GM19239 (cell line): ENCODE results near the gene EPHA8.

ENCODE experiments used
- DNase-seq: peaks from one replicate; pipeline ENCODE4 v3.0.0; 2011; ENCODE audit warnings: low spot score; ENCODE audit not compliant: insufficient read length
- FAIRE-seq: peaks from 2 replicates; lab custom pipeline; 2011; peaks lifted over from hg19 to GRCh38; lab: Jason Lieb, UNC

EPHA8 gene

DNA sequence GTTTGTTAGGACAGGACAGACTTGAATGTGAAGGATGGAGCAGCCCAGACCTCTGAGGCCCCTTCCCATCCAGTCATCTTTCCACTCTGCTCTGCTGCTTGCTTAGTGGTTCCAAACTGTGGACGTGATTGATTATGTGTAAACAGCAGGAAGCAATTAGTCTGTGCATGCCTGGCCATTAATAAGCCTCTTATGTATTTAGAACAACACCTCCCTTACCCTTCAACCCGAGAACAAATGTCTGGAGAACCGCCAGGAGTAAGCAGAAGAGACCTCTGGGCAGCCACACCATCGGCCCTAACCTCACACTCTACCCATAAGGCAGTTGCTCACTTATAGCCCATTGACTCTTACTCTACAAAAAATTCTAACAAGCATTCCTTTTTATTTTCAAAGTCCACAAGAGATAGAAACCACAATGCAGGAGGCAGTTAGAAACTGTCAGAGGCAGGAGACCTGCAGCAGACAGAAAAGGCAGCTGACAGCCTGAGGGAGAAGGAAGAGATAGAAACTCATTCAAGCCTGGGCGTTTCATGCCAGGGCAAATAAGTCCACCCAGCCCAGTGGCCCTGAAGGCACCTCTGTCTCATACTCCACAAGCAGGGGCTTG, 5.8 kb upstream of the EPHA8 start:
- DNase-seq (no peak), FAIRE-seq (no peak)

DNA sequence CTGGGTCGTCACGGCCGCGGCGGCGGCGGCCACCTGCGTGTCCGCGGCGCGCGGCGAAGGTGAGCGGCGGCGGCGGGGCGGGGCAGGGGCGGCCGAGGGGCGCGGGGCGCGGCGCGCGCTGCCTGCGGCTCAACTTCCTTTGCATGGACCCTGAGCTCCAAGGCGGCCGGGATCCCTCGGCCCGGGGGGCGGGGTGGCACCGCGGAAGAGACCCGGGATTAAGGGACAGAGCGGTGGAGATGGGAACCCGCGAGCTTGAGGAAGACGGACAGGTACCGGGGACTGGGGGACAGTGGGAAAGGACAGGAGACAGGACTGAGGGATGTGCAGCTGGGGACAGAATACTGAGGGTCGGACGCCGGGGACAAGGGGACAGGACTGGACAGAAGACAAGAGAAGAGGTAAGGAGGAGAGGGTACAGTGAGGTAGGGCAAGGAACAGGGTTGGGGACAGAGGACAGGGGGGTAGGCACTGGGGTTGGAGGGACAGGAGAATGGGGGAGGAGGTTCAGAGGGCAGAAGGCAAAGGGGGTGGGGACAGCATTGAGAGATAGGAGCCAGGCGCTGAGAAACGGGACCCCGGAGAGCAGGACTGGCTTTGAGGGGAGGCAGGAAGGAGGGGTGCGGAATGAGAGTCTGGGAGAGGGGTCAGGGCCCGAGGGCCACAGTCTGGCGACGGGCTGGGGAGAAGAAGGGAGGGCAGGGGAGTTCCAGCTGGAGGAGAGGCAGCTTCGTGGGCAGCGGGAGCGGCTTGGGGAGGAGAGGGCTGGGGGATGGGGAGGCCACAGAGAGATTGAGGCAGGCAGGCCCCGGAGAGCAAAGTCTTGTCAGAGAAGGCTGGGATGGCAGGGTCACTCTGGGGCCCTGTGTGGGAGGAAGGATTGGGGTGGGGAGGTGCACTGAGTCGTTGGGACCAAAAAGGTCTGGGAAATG, 648 bp downstream of the EPHA8 start:
- FAIRE-seq: no peak
- no peak for DNase-seq

DNA sequence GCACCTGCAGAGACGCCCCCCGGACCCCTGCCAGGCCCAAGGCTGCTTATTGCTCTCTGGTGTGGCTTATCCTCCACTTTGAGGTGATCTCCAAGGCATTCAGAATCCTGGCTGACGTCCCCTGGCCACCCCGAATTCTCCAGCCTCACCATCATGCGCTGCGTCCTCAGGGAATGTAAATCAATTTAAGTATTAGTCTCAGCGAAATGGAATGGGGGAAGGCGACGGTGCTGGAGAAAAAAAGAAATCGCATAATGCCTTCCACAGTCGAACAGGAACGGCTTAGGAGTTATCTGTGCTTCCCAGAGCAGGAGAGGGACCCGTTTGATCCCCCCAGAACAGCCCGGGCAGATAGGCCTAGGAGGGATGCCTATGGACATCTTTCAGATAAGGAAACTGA, 2.9 kb downstream of the EPHA8 start:
- no peak for FAIRE-seq
- no peak for DNase-seq

DNA sequence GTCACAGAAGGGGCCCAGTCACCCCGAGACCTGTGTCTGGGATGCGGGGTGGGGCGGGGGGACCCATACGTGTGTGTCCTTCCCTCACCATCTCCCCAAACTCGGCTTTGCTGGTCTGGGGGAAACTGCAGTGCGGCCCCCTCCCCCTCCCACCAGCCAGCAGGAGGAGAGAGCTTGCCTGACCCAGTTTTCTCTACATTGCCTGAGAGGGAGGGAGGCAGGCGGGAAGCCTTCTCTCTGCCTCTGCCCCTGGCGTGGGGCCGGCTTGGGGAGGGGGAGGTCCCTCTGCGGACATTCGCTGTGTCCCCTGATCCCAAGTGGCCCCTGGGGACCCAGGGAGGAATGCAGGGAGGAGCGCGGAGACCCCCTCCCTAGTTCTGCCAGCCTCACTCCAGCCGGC, 3.9 kb downstream of the EPHA8 start:
- FAIRE-seq (no peak), DNase-seq (no peak)

DNA sequence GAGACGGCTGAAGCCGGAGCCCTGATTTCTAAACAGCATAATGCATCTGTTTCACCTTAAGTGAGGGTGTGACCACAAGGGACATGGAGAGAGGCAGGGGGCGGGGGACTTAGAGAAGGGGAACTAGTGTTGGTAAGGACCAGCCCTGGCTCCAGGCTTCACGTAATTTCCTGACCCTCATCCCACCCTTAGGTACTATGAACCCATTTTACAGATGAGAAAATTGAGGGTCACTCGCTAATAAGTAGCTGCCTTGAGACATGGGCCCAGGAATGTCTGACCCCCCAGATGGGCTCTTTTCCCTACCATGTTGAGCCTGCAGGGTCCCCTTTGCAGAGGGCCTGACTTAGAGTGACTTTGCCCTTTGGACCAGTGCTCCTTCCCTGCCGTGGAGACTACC, 4.7 kb downstream of the EPHA8 start:
- DNase-seq (no peak), FAIRE-seq (no peak)

DNA sequence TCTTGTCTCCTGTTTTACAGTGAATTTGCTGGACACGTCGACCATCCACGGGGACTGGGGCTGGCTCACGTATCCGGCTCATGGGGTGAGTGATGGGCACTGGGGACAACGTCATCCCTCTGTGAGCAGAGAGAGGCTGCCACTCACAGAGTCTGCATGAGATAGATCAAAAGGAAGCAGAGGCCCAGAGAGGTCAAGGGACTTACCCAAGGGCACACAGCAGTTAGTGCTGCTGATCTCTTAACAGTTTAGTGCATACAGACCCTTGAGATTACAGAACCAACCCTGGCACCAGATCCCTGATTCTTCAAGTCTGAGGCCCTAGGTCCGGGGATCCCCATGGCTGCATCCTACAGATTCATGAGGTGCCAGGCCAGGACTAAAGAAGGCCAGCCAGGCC, 6.0 kb downstream of the EPHA8 start:
- DNase-seq (no peak), FAIRE-seq (no peak)

DNA sequence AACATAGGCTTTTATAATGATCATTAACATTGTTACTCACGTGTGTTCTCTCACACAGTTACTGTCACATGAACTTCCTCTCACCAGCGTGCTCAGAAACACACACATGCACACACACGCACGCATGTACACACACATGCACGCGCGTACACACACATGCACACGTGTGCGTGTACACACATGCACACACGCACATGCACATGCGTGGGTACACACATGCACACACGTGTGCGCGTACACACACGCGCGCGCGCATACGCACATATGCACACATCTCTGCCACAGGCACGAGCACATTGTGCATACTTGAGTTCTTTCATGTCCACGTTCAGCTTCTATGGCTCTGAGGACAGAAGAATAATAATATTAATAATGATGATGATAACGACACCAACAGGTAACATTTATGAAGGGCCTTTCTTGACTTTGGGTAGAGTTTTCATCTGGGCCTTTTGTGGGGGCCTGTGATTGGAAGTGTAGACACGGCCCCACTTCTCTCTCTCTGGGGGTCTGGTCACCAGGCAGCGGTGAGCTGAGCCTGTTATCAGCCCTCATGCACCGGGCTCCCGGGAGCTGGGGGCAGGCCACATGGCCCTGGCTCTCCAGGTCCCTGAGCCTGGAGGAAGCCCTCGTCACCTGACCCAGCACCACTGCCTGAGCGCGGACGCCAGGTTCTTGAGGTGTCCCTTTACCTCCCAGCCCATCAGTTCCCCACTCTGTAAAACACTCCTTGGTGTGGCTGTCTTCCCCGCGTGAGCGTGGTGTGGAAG, 7.0 kb downstream of the EPHA8 start:
- DNase-seq: no peak

DNA sequence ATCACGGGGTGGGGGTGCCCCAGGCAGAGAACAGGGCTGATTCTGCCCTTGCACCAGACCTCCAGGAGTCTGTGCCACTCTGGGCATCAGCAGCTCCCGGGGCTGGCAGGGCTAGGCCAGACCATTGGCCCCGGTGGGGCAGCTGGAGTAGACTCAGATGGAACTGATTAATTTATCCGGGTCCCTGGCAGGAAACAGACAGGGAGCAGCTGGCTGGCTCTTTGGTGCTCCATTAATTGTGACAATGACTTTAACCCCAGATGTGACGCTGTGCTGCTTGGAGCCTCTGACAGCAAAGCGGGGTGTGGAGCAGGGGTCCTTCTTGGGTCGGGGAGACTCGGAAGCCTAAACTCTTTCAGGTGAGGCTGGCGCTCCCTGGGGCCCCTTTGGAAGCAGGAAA, 9.5 kb downstream of the EPHA8 start:
- FAIRE-seq (no peak), DNase-seq (no peak)

More for the DNA sequence above, 7.0 kb downstream of the EPHA8 start:
- FAIRE-seq: no peak

DNA sequence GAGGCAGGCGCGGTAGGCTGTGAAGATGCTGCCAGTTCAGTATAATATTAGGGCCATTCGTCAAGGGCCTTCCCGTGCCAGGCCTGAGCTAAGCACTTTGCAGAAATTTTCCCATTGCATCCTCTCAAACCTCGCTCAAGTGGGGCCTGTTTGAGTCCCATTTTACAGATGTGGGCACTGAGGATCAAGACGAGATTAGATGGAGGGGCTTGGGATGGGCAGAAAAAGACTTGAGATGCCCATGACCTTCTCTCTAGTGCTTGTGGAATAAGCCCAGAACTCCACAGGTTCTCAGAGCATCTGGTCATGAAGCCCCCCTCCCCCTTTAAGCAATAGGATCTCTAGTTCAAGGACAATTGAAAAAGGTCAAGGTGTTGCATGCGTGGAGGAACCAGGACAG, 9.9 kb downstream of the EPHA8 start:
- FAIRE-seq: no peak
- DNase-seq: no peak

DNA sequence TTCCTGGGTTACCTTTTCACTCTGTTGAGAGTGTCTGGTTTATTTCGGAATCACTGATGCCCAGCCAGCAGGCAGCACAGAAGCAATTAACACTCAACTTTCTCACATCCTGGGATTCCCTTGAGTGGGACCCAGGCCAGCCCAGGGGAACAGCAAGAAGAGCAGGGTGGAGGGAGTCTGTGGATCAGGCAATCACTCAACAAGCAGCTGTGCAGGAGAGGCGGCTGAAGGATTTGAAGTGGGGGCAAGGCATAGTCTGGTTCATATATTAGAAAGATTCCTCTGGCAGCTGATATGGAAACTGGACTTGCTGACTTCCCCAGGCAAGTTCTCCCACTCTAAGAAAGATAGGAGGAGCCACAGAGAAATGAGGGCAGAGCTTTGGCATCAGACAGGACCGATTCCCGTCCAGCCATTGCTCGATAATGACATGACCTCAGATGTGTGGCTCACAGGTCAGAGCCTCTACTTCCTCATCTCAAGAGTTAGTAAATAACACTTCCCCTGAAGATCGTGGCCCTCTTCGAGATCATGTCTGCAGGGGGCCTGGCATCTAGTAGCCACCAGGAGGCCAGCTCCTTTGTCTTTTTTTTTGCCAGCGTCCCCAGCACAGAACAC, 12.4 kb downstream of the EPHA8 start:
- DNase-seq (no peak), FAIRE-seq (no peak)

DNA sequence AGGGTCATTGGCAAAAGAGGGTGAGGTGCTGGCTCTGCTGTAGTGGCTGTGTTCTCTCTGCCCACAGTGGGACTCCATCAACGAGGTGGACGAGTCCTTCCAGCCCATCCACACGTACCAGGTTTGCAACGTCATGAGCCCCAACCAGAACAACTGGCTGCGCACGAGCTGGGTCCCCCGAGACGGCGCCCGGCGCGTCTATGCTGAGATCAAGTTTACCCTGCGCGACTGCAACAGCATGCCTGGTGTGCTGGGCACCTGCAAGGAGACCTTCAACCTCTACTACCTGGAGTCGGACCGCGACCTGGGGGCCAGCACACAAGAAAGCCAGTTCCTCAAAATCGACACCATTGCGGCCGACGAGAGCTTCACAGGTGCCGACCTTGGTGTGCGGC, 12.9 kb downstream of the EPHA8 start:
- DNase-seq (no peak), FAIRE-seq (no peak)

DNA sequence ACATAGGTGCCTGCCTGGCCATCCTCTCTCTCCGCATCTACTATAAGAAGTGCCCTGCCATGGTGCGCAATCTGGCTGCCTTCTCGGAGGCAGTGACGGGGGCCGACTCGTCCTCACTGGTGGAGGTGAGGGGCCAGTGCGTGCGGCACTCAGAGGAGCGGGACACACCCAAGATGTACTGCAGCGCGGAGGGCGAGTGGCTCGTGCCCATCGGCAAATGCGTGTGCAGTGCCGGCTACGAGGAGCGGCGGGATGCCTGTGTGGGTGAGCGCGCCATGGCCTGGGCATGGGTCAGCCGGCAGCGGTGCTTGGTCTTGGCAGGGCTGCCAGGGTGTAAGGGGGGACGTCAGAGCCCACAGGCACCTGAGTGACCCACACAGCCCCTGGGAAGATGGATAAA, 13.3 kb downstream of the EPHA8 start:
- no peak for FAIRE-seq

DNA sequence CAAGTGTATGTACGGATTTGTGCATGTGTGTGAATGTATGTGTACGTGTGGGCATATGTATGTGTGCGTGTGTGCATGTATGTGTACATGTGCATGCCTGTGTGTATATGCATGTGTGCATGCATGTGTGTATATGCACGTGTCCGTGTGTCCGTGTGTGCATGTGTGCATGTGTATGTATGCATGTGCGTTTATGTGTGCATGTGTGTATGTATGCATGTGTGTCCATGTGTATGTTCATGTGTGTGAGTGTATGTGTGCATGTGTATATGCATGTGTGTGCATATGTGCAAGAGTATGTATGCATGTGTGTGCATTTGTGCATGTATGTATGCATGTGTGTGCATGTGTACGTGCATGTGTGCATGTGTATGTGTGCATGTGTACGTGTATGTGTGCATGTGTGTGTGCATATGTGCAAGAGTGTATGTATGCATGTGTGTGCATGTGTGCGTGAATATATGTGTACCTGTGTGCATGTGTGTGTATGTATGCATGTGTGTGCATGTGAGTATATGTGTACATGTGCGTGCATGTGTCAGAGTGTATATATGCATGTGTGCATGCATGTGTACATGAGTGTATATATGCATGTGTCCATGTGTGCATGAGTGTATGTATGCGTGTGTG, 15.6 kb downstream of the EPHA8 start:
- FAIRE-seq (no peak), DNase-seq (no peak)

More for the DNA sequence above, 13.3 kb downstream of the EPHA8 start:
- no peak for DNase-seq

DNA sequence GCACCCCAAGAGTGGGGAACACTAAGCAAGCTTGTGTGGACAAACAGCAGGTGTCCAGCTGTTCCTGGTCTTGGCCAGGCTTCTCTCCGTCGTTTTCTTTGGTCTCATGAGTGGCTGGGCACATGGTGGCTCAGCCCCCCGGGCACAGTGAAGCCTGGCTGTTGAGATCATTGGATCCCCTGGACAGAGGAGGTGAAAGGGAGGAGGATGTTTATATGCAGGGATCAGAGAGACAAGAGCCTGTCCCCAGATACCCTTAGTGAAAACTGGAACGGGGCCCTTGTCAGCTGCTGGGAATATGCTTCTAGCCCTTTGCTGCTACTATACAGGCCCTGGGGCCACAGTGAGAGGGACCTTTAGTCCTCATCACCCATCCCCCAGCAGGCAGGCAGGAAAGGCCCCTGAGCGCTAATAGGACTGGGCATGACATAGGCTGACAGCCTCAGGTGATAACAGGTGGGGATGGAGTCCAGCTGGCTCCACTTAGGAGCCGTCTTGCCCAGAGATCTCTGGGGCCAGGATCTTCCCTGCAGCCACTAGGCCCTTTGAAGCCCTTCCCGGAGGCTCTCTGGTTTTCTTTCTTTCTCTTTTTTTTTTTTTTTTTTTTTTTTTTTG, 16.4 kb downstream of the EPHA8 start:
- DNase-seq: no peak
- no peak for FAIRE-seq

DNA sequence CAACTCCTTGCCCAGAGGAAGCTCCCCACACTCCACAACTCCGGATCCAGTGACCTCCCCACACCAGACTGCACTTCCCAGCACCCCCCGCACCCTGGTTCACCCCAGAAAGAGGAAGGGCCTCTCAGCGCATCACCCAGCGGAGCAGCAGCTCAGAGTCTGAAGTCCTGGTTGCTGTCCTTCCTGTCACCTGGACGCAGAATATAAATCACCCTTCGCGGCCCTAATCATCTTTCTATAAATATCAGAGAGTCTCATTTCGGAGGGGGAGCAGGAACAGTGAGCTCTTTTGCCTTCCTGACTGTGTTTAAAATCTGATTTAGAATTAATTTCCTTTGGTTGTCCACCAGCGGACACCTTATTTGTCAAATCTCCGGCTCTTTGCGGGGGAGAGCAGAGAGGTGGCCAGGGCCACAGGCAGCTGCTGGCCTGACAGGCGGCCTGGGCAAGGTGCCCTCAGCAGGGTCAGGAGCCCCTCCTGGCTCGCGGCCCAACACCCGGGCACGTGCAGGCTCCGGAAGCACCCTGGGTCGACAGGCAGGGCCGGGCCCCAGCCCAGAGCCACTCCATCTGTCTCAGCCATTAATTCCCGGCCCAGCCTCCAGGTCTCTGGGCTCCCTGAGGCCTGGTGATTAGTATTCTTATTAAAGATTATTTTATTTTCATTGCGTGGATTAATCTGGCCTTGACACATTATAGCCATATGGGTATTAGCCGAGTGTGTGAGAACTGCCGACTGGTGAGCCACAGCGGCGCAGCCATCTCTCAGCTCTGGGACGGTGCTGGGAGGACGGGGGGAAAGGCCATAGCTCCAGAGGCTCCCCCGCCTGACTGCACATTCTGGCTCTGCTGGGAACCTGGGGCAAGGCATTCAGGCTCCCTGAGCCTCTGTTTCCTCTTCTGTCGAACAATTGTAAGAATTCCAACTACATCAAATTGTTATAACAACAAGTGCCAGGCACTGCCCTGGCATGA, 19.7 kb downstream of the EPHA8 start:
- FAIRE-seq (no peak), DNase-seq (no peak)

DNA sequence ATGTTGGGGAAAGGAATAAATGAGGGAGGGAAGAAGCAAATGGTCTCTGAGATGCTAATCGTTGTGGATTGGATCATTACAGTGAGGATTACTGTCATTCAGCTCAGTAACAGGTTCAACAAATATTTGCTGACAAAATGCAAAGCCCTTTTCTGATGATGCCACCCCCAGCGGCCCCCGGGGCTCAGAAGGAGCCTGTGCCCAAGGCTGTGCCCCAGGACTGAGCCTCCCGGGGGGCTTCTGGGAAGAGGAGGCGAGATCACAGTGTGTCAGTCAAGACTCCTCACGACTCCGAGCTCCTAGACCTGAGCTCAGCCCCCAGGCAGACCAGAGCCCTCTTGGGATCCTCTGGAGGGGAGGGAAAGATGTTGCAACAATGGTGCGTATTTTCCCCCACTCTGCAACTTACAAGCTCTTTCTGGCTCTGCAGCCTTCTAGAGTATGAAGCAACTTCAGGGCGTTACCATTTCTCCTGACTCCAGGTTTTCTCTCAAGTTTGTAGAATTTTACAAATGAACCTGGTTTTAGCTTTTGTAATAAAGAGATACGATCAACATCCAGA, 20.8 kb downstream of the EPHA8 start:
- DNase-seq: no peak
- no peak for FAIRE-seq

DNA sequence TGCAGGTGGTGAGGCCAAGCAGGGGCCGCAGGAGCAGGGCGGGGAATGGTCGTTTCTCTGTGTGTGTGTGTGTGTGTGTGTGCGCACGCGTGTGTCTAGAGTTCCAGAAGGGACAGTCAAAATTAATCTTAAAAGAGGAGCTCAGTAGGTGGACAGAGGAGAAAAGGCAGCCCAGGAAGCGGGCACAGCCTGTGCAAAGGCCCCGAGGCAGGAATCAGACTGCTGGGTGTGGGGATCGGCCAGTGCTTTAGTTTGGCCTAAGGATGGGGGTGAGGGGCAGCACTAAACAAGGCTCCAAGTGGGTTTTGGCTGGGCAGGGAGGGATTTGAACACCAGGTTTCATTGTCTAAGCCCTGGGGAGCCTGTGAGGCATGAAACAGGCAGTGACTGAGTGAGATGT, 21.7 kb downstream of the EPHA8 start:
- DNase-seq: no peak
- no peak for FAIRE-seq

DNA sequence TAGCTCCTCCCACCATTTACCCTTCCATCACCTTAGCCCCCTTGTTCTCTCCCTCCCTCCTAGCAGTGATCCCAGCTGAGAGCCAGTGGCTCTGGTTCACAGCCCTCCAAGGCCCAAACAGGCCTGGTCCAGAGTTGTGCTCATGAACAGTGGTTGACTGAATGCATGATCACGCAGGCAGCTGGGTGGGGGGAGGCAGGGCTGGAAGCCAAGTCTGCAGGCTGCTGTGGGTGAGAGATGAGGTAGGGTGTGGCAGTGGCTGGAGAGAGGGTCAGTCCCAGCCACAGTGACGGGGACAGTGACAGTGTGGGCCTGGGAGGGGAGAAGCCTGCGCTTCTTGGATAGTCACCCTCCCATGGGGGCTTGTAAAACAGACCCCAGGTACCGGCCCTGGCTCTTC, 22.2 kb downstream of the EPHA8 start:
- DNase-seq: no peak
- no peak for FAIRE-seq
